ENCODE measurements around the gene SAMD4A. TPM values are rescaled to one million over a fixed set of nuclear protein-coding genes. Genes with fewer than 3 reads are reported as not detected.

Gene SAMD4A
- total and polyA plus RNA-seq, 11 donors: 45.0 to 247 (median 138) TPM

DNA sequence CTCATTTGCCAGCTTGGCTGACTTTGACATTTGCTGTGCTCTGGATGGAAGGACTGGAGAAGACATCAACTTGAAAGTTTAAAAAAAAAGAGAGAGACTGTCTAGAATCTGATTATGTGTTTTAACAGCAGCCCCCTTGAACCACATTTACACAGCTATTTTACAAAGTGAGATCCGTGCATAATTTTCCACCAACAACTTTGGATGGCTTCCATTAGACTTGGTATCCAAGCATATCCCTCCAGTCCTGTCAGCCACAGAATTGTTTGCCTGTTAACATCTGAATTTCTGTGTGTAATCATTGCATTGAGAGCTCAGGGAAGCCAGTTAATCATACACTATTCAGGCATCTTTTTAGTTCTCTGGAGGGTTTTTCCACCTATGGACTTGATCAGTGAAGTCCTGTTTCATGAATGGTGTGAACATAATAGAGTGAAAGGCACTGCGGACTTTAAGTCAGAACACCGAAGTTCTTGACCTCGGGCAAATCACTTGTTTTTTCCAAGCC, 93.7 kb downstream of the SAMD4A start:
- Histone ChIP-seq H3K4me3 (no peak overlapping the region), H3K27ac (peak overlapping the region in 2 of 12 donors; percentile 2 to 14), H3K36me3 (no peaks in the 10 kb centered on the region), H3K27me3 (no peaks in the 10 kb centered on the region), H3K4me1 (peaks cover 0 to 92% (median 25%) of the 10 kb centered on the region in 12 donors), H3K9me3 (no peaks in the 10 kb centered on the region)
- ATAC-seq (no peak), DNase-seq (no peak)
- WGBS, 4 donors: 60 to 71% (median 69%) methylated on average over 4 of the region's 4 CpGs
- intact Hi-C loops (cut with DNase I): no loop called here
- no peak for TF ChIP-seq POLR2A (IDR thresholded peaks at IDR 0.05)
- TF ChIP-seq, protein P1, sequence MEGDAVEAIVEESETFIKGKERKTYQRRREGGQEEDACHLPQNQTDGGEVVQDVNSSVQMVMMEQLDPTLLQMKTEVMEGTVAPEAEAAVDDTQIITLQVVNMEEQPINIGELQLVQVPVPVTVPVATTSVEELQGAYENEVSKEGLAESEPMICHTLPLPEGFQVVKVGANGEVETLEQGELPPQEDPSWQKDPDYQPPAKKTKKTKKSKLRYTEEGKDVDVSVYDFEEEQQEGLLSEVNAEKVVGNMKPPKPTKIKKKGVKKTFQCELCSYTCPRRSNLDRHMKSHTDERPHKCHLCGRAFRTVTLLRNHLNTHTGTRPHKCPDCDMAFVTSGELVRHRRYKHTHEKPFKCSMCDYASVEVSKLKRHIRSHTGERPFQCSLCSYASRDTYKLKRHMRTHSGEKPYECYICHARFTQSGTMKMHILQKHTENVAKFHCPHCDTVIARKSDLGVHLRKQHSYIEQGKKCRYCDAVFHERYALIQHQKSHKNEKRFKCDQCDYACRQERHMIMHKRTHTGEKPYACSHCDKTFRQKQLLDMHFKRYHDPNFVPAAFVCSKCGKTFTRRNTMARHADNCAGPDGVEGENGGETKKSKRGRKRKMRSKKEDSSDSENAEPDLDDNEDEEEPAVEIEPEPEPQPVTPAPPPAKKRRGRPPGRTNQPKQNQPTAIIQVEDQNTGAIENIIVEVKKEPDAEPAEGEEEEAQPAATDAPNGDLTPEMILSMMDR (IDR thresholded peaks at IDR 0.05): no peak

GRCh38 chr14:54662491-54663133, 95.7 kb downstream of the SAMD4A start:
- DNase-seq (no peak), ATAC-seq (peak in 3 of 4 donors; percentile 14 to 30 (median 29))
- Histone ChIP-seq H3K36me3 (no peaks in the 10 kb centered on the region), H3K27ac (no peak overlapping the region), H3K4me3 (no peak overlapping the region), H3K9me3 (no peaks in the 10 kb centered on the region), H3K4me1 (peaks cover 0 to 92% (median 39%) of the 10 kb centered on the region in 12 donors), H3K27me3 (no peaks in the 10 kb centered on the region)
- WGBS, 4 donors: 59 to 63% (median 61%) methylated on average over 5 to 7 of the region's 7 CpGs
- TF ChIP-seq POLR2A (IDR thresholded peaks at IDR 0.05): no peak
- TF ChIP-seq, protein P1 (IDR thresholded peaks at IDR 0.05): no peak
- intact Hi-C loops (cut with DNase I): no loop called here

DNA sequence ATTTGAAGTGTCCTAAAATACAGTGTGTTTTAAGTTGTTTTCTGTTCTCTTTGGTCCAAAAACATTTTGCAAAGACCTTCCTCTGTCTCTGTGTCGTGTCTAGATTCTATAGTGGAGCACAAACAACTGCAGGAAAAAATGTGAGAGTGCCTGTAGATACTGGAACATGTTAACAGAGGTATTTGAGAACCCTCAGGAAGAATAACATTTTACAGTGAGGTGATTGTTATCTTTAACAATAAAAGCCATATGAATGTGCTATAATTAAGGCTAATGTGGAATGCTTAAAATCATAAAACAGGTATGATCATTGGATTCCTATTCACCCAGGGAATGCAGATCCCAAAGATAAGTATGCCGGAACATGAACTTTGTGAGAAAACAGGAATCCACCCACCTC, 98.0 kb downstream of the SAMD4A start:
- 42 to 50% (median 47%) methylated on average over 2 of the region's 2 CpGs for WGBS, 4 donors
- no peak for DNase-seq
- Histone ChIP-seq H3K4me3 (no peak overlapping the region), H3K4me1 (peaks cover 0 to 94% (median 42%) of the 10 kb centered on the region in 12 donors), H3K9me3 (no peaks in the 10 kb centered on the region), H3K36me3 (peaks cover 0 to 3% (median 0%) of the 10 kb centered on the region in 9 donors), H3K27ac (no peak overlapping the region), H3K27me3 (no peaks in the 10 kb centered on the region)
- intact Hi-C loops (cut with DNase I): no loop called here
- no peak for ATAC-seq
- TF ChIP-seq POLR2A (IDR thresholded peaks at IDR 0.05): no peak
- TF ChIP-seq, protein P1 (IDR thresholded peaks at IDR 0.05): no peak

DNA sequence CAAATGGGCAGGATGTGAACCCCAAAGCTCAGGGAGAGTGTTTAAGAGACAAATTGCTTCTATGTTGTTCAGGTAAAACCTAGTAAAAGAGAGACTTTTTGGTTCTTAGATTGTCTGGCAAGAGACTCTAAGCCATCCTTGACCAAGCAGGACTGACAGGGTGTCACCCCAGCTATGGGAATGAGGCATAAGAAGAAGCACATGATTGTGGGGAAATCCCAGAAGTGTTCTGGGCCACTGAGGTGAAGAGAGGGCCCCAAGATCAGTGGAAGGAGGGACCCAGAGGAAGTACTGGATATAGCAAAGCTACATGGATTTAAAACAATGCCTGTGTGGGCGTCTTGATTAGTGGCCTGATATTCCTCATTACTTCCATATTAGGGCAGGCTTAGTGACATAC, 99.0 kb downstream of the SAMD4A start:
- Histone ChIP-seq H3K4me1 (peaks cover 0 to 95% (median 47%) of the 10 kb centered on the region in 12 donors), H3K9me3 (no peaks in the 10 kb centered on the region), H3K4me3 (no peak overlapping the region), H3K27me3 (no peaks in the 10 kb centered on the region), H3K36me3 (peaks cover 0 to 3% (median 0%) of the 10 kb centered on the region in 9 donors), H3K27ac (peak overlapping the region in 5 of 12 donors; percentile 1 to 82 (median 24))
- 50 to 64% (median 61%) methylated on average over 1 of the region's 1 CpG for WGBS, 4 donors
- ATAC-seq (peak in 1 of 4 donors; percentile 13), DNase-seq (no peak)
- intact Hi-C loops (cut with DNase I): no loop called here
- TF ChIP-seq, protein P1 (IDR thresholded peaks at IDR 0.05): no peak
- TF ChIP-seq POLR2A (IDR thresholded peaks at IDR 0.05): no peak
